HepG2 (cell line): Measurements from ENCODE around the gene SLC6A12. TPM values are rescaled to one million over a fixed set of nuclear protein-coding genes. Genes with fewer than 3 reads are reported as not detected.
A peak's percentile ranks its signal among the peaks of the same experiment; 100 is the strongest.

Experiments
- ASH2L ChIP-seq: fragments of 300-600, 200-600 bp; sonication (generic); IDR thresholded peaks from 2 replicates; pipeline ENCODE4 v1.7.0; 2017; ENCODE audit warnings: low read depth, mild to moderate bottlenecking, moderate library complexity, mixed read lengths, low read length; ENCODE audit not compliant: insufficient read length
- ELF1 ChIP-seq: sonication (generic); formaldehyde crosslinking; IDR thresholded peaks from 2 replicates; pipeline ENCODE4 v1.4.0; 2020; ENCODE audit warnings: missing genetic modification reagents
- MYC ChIP-seq: sonication (generic); formaldehyde crosslinking; IDR thresholded peaks from 2 replicates; pipeline ENCODE4 v1.9.0; 2021; ENCODE audit warnings: missing genetic modification reagents, borderline replicate concordance
- RAD21 ChIP-seq: fragments of 450-650 bp; formaldehyde crosslinking; IDR thresholded peaks from 2 replicates; pipeline ENCODE4 v1.5.0; 2020; ENCODE audit warnings: mild to moderate bottlenecking
- SATB2 ChIP-seq: sonication (generic); formaldehyde crosslinking; IDR thresholded peaks from 2 replicates; pipeline ENCODE4 v1.5.0; 2020; ENCODE audit warnings: missing genetic modification reagents
- SIX4 ChIP-seq: sonication (generic); formaldehyde crosslinking; IDR thresholded peaks from 2 replicates; pipeline ENCODE4 v1.4.0; 2020; ENCODE audit warnings: missing genetic modification reagents
- SP5 ChIP-seq: IDR thresholded peaks from 2 replicates; pipeline ENCODE4 v1.6.1; 2016; ENCODE audit warnings: low read depth, borderline replicate concordance
- SRSF9 ChIP-seq: fragments of 200-400 bp; formaldehyde crosslinking; IDR thresholded peaks from 2 replicates; pipeline ENCODE4 v1.6.1; 2018; ENCODE audit warnings: borderline replicate concordance, mild to moderate bottlenecking, low read depth, low read length; ENCODE audit not compliant: insufficient read depth, poor library complexity, severe bottlenecking
- ZBTB20 ChIP-seq: sonication (generic); formaldehyde crosslinking; IDR thresholded peaks from 2 replicates; pipeline ENCODE4 v1.8.1; 2023; ENCODE audit warnings: missing genetic modification reagents, low read depth, mild to moderate bottlenecking, borderline replicate concordance
- ZFX ChIP-seq: sonication (generic); formaldehyde crosslinking; IDR thresholded peaks from 2 replicates; pipeline ENCODE4 v1.4.0; 2020; ENCODE audit warnings: mild to moderate bottlenecking, low read depth, missing genetic modification reagents, moderate library complexity
- ZMAT3 ChIP-seq: sonication (generic); formaldehyde crosslinking; conservative IDR thresholded peaks from 2 replicates; pipeline ENCODE4 v1.7.0; 2021; ENCODE audit warnings: missing genetic modification reagents
- ZNF292 ChIP-seq: sonication (generic); formaldehyde crosslinking; IDR thresholded peaks from 2 replicates; pipeline ENCODE4 v1.8.1; 2022; ENCODE audit warnings: mild to moderate bottlenecking, low read depth, missing genetic modification reagents, borderline replicate concordance
- ZNF564 ChIP-seq: sonication (generic); formaldehyde crosslinking; IDR thresholded peaks from 2 replicates; pipeline ENCODE4 v1.8.1; 2023; ENCODE audit warnings: mild to moderate bottlenecking, missing genetic modification reagents
- ZNF572 ChIP-seq: sonication (generic); formaldehyde crosslinking; IDR thresholded peaks from 2 replicates; pipeline ENCODE4 v1.5.1; 2020; ENCODE audit warnings: mild to moderate bottlenecking, missing genetic modification reagents
- ZNF598 ChIP-seq: sonication (generic); formaldehyde crosslinking; IDR thresholded peaks from 2 replicates; pipeline ENCODE4 v1.5.1; 2020; ENCODE audit warnings: mild to moderate bottlenecking, missing genetic modification reagents, borderline replicate concordance
- polyA plus RNA-seq, 8 experiments: library from polyadenylated mRNA; depleted of rRNA in 3 of 8; stranded (reverse) in 7 of 8; unstranded in 1 of 8; fragments of >200 nt; fragmentation: Illumina TruSeq in 4 of 8; extraction: Trizol in 4 of 8; gene quantifications; 2 replicates each; pipeline versions ENCODE4 v1.2.1 to v1.2.3, GENCODE V29; 2011 to 2016; ENCODE audit warnings: low read depth in 4 of 8, missing spikeins in 1 of 8, mixed read lengths in 1 of 8; ENCODE audit not compliant: insufficient read depth in 1 of 8
- total RNA-seq, 5 experiments: library from RNA; depleted of rRNA; stranded (reverse); fragments of >200 nt; fragmentation: Illumina TruSeq; extraction: Trizol; gene quantifications; 2 replicates each; pipeline ENCODE4 v1.2.3, GENCODE V29; 2016; ENCODE audit warnings: low read depth in 1 of 5
- TF ChIP-seq, protein P1 (sequence below): sonication (generic); formaldehyde crosslinking; IDR thresholded peaks from 2 replicates; pipeline ENCODE4 v1.4.0; 2020; ENCODE audit warnings: missing genetic modification reagents
- TF ChIP-seq, protein P2 (sequence below): IDR thresholded peaks from 2 replicates; pipeline ENCODE4 v1.6.1; 2016
- TF ChIP-seq, protein P3 (sequence below): sonication (generic); formaldehyde crosslinking; IDR thresholded peaks from 2 replicates; pipeline ENCODE4 v1.4.0; 2020; ENCODE audit warnings: missing genetic modification reagents
- TF ChIP-seq, protein P4 (sequence below): IDR thresholded peaks from 2 replicates; pipeline ENCODE4 v1.6.1; 2016; ENCODE audit warnings: low read depth, borderline replicate concordance
- TF ChIP-seq, protein P5 (sequence below): sonication (generic); formaldehyde crosslinking; IDR thresholded peaks from 2 replicates; pipeline ENCODE4 v1.9.0; 2022; ENCODE audit warnings: missing genetic modification reagents, mild to moderate bottlenecking, borderline replicate concordance
- TF ChIP-seq, protein P6 (sequence below): sonication (generic); formaldehyde crosslinking; IDR thresholded peaks from 2 replicates; pipeline ENCODE4 v1.5.0; 2020; ENCODE audit warnings: mild to moderate bottlenecking, missing genetic modification reagents, moderate library complexity

The SLC6A12 gene
- total and polyA plus RNA-seq, 2 of the 13 experiments (the other 11 are each of a cell fraction or from before 2014, with no cell fraction given): 3.7 to 18.8 TPM

DNA sequence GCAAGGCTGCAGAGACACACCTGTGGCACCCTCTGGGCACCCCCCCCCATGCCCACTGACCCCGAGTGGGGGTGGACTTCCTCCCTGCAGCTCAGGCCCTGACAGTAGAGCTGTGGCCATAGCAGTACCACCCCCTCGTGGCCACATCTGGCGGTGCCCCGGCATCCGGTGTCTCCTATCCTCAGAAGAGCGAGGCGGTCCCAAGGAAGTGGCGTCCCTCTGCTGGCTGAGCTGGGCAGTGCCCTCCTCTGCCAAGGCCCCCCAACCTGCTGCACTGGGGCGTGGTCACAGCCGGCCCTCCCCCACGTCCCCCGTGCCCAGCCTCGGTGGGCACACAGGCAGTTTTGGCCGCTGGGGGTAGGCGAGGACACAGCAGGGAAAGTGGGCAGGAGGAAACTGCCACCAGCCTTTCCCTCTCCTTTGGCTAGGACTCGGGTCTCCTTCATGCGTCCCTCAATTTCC is 6.0 kb upstream of the SLC6A12 start (continued):
- TF ChIP-seq SRSF9 (no peak), ZNF572 (CRISPR knock-in tag) (0 out of 2 replicates have a peak, but pooled peaks have one; percentile 29), SATB2 (CRISPR knock-in tag) (no peak), SIX4 (CRISPR knock-in tag) (peak; percentile 51; the same call in 1 of the 2 replicates), ZBTB20 (CRISPR knock-in tag) (peak; percentile 63; the same call in 1 of the 2 replicates), ZNF598 (0 out of 2 replicates have a peak, but pooled peaks have one; percentile 53), ZNF292 (CRISPR knock-in tag) (0 out of 2 replicates have a peak, but pooled peaks have one; percentile 29), ZFX (CRISPR knock-in tag) (peak; percentile 43; the same call in 1 of the 2 replicates), SP5 (CRISPR knock-in tag) (peak; percentile 28), ASH2L (no peak), ZMAT3 (CRISPR knock-in tag) (0 out of 2 replicates have a peak, but pooled peaks have one; percentile 39), ELF1 (CRISPR knock-in tag) (peak; percentile 52), ZNF564 (0 out of 2 replicates have a peak, but pooled peaks have one; percentile 13), MYC (CRISPR knock-in tag) (peak; percentile 45; the same call in 1 of the 2 replicates), RAD21 (CRISPR knock-in tag) (peak; percentile 97)
- TF ChIP-seq, protein P1, sequence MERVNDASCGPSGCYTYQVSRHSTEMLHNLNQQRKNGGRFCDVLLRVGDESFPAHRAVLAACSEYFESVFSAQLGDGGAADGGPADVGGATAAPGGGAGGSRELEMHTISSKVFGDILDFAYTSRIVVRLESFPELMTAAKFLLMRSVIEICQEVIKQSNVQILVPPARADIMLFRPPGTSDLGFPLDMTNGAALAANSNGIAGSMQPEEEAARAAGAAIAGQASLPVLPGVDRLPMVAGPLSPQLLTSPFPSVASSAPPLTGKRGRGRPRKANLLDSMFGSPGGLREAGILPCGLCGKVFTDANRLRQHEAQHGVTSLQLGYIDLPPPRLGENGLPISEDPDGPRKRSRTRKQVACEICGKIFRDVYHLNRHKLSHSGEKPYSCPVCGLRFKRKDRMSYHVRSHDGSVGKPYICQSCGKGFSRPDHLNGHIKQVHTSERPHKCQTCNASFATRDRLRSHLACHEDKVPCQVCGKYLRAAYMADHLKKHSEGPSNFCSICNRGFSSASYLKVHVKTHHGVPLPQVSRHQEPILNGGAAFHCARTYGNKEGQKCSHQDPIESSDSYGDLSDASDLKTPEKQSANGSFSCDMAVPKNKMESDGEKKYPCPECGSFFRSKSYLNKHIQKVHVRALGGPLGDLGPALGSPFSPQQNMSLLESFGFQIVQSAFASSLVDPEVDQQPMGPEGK (CRISPR knock-in tag): peak; percentile 80
- TF ChIP-seq, protein P2, sequence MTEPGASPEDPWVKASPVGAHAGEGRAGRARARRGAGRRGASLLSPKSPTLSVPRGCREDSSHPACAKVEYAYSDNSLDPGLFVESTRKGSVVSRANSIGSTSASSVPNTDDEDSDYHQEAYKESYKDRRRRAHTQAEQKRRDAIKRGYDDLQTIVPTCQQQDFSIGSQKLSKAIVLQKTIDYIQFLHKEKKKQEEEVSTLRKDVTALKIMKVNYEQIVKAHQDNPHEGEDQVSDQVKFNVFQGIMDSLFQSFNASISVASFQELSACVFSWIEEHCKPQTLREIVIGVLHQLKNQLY (CRISPR knock-in tag): no peak
- TF ChIP-seq, protein P3, sequence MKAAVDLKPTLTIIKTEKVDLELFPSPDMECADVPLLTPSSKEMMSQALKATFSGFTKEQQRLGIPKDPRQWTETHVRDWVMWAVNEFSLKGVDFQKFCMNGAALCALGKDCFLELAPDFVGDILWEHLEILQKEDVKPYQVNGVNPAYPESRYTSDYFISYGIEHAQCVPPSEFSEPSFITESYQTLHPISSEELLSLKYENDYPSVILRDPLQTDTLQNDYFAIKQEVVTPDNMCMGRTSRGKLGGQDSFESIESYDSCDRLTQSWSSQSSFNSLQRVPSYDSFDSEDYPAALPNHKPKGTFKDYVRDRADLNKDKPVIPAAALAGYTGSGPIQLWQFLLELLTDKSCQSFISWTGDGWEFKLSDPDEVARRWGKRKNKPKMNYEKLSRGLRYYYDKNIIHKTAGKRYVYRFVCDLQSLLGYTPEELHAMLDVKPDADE: no peak
- TF ChIP-seq, protein P4, sequence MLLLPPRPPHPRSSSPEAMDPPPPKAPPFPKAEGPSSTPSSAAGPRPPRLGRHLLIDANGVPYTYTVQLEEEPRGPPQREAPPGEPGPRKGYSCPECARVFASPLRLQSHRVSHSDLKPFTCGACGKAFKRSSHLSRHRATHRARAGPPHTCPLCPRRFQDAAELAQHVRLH (CRISPR knock-in tag): 0 out of 2 replicates have a peak, but pooled peaks have one; percentile 36
- TF ChIP-seq, protein P5, sequence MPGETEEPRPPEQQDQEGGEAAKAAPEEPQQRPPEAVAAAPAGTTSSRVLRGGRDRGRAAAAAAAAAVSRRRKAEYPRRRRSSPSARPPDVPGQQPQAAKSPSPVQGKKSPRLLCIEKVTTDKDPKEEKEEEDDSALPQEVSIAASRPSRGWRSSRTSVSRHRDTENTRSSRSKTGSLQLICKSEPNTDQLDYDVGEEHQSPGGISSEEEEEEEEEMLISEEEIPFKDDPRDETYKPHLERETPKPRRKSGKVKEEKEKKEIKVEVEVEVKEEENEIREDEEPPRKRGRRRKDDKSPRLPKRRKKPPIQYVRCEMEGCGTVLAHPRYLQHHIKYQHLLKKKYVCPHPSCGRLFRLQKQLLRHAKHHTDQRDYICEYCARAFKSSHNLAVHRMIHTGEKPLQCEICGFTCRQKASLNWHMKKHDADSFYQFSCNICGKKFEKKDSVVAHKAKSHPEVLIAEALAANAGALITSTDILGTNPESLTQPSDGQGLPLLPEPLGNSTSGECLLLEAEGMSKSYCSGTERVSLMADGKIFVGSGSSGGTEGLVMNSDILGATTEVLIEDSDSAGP (CRISPR knock-in tag): peak; percentile 57; the same call in 1 of the 2 replicates
- TF ChIP-seq, protein P6, sequence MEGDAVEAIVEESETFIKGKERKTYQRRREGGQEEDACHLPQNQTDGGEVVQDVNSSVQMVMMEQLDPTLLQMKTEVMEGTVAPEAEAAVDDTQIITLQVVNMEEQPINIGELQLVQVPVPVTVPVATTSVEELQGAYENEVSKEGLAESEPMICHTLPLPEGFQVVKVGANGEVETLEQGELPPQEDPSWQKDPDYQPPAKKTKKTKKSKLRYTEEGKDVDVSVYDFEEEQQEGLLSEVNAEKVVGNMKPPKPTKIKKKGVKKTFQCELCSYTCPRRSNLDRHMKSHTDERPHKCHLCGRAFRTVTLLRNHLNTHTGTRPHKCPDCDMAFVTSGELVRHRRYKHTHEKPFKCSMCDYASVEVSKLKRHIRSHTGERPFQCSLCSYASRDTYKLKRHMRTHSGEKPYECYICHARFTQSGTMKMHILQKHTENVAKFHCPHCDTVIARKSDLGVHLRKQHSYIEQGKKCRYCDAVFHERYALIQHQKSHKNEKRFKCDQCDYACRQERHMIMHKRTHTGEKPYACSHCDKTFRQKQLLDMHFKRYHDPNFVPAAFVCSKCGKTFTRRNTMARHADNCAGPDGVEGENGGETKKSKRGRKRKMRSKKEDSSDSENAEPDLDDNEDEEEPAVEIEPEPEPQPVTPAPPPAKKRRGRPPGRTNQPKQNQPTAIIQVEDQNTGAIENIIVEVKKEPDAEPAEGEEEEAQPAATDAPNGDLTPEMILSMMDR (CRISPR knock-in tag): peak; percentile 97
